Activated CD4-positive, alpha-beta T cell treated with anti-CD3 and anti-CD28 coated beads, Interleukin-2, Interleukin-4, amounts not matched to agents 100 ng/mL and 50 ng/mL, durations not matched to agents 16 hours and 8 hours (primary cell): ENCODE data around the gene JSRP1.

Source experiments
- DNase-seq: peaks from one replicate; pipeline ENCODE4 v3.0.0-alpha.2; 2020; ENCODE audit warnings: low spot score

JSRP1 gene

DNA sequence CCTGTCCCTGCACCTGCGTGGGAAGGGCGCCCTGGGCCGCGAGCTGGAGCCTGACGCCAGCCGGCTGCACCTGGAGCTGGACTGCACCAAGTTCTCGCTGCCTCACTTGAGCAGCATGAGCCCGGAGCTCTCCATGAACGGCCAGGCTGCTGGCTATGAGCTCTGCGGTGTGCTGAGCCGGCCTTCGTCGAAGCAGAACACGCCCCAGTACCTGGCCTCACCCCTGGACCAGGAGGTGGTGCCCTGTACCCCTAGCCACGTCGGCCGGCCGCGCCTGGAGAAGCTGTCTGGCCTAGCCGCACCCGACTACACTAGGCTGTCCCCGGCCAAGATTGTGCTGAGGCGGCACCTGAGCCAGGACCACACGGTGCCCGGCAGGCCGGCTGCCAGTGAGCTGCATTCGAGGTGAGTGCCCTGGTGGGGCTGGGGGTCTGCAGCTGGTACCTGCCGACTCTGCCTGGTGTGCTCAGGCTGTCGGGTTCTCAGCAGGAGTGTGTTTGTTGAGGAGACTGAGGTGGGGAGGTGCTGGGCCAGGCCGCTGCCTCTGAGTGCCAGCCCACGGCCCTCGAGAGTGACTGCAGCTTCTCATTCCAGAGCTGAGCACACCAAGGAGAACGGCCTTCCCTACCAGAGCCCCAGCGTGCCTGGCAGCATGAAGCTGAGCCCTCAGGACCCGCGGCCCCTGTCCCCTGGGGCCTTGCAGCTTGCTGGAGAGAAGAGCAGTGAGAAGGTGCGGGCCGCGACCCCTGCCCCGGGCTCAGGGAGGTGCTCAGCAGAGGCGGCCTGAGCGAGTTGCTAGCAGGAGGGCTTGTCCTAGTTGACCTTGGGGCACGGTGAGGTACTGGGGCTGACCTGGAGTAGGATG is 39.6 kb downstream of the JSRP1 start:
- DNase-seq = no peak

DNA sequence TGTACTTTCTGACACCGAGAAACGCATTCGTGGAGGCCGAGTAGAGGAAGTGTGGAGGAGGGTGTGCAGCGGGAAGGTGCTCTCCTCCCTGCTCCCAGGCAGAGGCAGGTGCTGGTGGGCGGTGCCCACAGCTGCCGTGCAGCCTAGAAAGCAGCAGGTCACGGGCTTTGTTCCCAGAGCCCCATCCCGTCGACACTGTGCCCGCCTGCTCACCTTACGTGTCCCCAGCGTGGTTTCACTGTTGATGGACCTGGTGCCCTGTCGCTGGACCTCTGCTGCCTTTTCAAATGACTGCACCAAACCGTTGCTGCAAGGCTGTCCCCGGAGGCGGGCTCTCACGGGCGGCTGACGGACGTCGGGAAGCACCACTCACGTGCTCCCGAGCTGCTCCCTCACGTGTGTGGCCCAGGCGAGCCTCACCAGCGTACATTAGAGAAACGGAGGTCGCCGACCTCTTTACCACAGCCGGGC is 40.9 kb downstream of the JSRP1 start:
- DNase-seq = peak; percentile 28

- no peak for DNase-seq
Observed at GRCh38 chr19:2214251-2214650, 42.0 kb downstream of the JSRP1 start.

GRCh38 chr19:2213799-2214198 is 42.4 kb downstream of the JSRP1 start:
- DNase-seq = no peak

GRCh38 chr19:2212861-2213711 is 43.1 kb downstream of the JSRP1 start:
- DNase-seq = no peak

GRCh38 chr19:2210987-2211740 is 45.1 kb downstream of the JSRP1 start:
- DNase-seq = no peak

GRCh38 chr19:2210206-2210605 is 46.0 kb downstream of the JSRP1 start:
- no peak for DNase-seq

DNA sequence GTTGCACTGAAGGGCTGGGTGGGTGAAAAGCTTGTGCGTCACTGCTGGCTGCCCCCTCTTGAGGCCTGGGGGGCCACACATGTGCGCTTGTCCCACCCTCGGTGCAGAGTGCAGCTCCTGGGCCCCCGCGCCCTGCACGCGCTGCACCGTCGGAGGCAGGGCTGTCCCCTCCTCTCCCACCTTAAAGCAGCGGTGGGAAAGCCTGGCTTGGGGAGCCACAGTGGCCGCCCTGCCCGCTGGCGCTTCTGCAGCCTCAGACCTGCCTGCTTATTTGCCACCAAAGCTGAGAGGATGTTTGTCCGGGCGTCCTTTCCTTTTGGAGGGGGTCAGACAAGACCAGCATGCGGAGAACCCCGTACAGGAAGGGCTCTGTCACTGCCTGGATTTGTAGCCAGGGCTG is 46.8 kb downstream of the JSRP1 start:
- no peak for DNase-seq

- no peak for DNase-seq
Observed at GRCh38 chr19:2208975-2209374, 47.2 kb downstream of the JSRP1 start.

DNA sequence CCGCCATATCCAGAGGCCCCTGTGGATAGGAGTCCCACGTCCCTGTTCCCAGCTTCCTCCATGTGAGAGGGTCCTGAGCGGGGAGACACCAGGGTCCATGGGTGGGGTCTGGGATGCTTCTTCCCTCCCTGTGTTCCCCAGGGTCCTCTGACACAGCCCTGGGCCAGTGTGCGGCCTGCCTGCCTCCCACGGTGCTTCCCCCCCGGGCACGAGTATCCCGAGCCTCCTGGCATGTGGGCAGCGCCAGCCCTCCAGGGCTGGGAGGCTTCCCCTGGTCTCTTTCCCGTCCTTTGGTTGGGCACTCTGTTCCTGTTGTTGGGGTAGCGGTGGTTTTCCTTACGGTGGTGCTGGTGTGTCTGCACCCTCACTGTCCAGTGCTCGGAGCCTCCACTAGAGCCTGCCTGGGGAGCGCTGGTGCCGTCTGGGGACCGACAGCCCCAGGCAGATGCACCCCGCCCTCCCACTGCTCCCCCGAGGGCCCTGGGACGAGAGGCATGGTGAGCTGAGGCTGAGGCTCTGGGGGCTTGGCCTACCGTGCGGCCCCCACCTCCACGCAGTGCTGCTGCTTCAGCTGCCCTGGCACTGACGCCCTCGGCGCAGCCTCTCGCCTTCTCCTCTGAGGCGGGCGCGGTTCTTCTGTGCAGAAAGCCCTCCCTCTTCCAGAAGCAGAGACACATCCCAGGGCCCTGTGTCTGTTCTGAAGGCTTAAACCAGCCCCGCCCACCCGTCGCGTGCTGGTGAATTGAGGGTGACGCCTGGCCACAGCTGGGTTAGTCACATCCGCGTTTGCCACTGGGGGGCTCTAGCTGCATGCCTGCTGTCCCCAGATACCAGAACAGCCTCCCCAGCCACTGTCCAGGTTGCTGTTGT is 48.0 kb downstream of the JSRP1 start:
- DNase-seq = no peak

DNA sequence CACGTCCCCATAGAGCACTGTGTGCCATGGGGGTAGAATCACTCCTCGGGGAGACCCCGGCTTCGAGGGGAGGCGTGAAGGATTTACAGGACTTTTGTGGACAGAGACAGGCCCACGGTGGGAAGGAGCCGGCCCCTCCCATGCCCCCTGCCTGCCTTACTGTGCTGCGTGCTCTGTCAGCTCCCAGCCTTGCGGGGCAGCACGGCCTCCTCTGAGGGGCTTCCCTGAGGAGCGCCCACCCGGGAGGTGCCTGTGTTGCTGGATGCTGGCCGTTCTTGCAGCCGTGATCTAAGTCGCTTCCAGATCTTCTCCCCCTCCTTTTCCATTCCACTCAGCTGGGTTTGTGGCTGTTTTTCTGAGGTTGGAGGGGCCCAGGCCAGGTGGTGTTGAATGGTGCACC is 49.2 kb downstream of the JSRP1 start:
- DNase-seq = no peak

- DNase-seq = no peak
Observed at GRCh38 chr19:2202366-2202765, 53.9 kb downstream of the JSRP1 start.
